Measurements from ENCODE around the gene FAM117A.

Gene FAM117A

GRCh38 chr17:49698005-49698404 is 65.9 kb downstream of the FAM117A start:
- CTCF ChIA-PET = interaction anchor here (0.5 to 27.1 kb wide), 10 partner anchors 9 to 300 kb away, joined by 3 to 486 read pairs (median 6); partner anchors contain the start of genes NXPH3 and SLC35B1
- H3K9me3 ChIP-seq (ENCODE audit: control insufficient read depth, insufficient read depth, low read depth, low read length) = no peaks in the 10 kb centered on the region
- TF ChIP-seq WT1 (tag by site-specific recombination; IDR thresholded peaks at IDR 0.05) (no peak), ZFP3 (tag by site-specific recombination; IDR thresholded peaks at IDR 0.05; ENCODE audit: low read depth) (no peak), ZNF169 (tag by site-specific recombination; IDR thresholded peaks at IDR 0.05) (no peak), KLF10 (tag by site-specific recombination; IDR thresholded peaks at IDR 0.05) (no peak), GFI1B (tag by site-specific recombination; IDR thresholded peaks at IDR 0.05) (no peak), PATZ1 (tag by site-specific recombination; IDR thresholded peaks at IDR 0.05) (no peak), ZNF341 (tag by site-specific recombination; IDR thresholded peaks at IDR 0.05; ENCODE audit: low read depth) (no peak), KLF1 (tag by site-specific recombination; IDR thresholded peaks at IDR 0.05) (no peak), ZNF596 (tag by site-specific recombination; IDR thresholded peaks at IDR 0.05) (no peak), ZNF621 (tag by site-specific recombination; IDR thresholded peaks at IDR 0.05) (no peak), ZNF280C (tag by site-specific recombination; IDR thresholded peaks at IDR 0.05) (no peak), ZNF391 (tag by site-specific recombination; IDR thresholded peaks at IDR 0.05; ENCODE audit: borderline replicate concordance, low read depth) (no peak)
- H3K4me1 ChIP-seq (ENCODE audit: control insufficient read depth, insufficient read depth, low read length) = no peaks in the 10 kb centered on the region
- POLR2A ChIA-PET = interaction anchor here (1.9 to 2.8 kb wide), 3 partner anchors 10 to 128 kb away, joined by 5 to 10 read pairs (median 7); partner anchors contain the start of genes FAM117A and SLC35B1
- no peak overlapping the region for H3K27ac ChIP-seq (ENCODE audit: extremely low read depth, low read depth, low read length)
- peaks cover 22 to 39% of the 10 kb centered on the region in 2 experiments for H3K36me3 ChIP-seq (ENCODE audit: control insufficient read depth in 2 of 2, insufficient read depth in 1 of 2, low read length in 2 of 2)
- H3K4me3 ChIP-seq (ENCODE audit: low read depth, low read length) = no peak overlapping the region

GRCh38 chr17:49696233-49696761 is 67.6 kb downstream of the FAM117A start:
- no peaks in the 10 kb centered on the region for H3K4me1 ChIP-seq (ENCODE audit: control insufficient read depth, insufficient read depth, low read length)
- H3K36me3 ChIP-seq (ENCODE audit: control insufficient read depth in 2 of 2, insufficient read depth in 1 of 2, low read length in 2 of 2) = peaks cover 8 to 23% of the 10 kb centered on the region in 2 experiments; a peak in 2 of 3 replicates
- no peak overlapping the region for H3K4me3 ChIP-seq (ENCODE audit: low read depth, low read length)
- H3K9me3 ChIP-seq (ENCODE audit: control insufficient read depth, insufficient read depth, low read depth, low read length) = no peaks in the 10 kb centered on the region
- TF ChIP-seq ZBTB48 (tag by site-specific recombination; IDR thresholded peaks at IDR 0.05) (no peak), ZFP69B (tag by site-specific recombination; IDR thresholded peaks at IDR 0.05) (no peak), GFI1B (tag by site-specific recombination; IDR thresholded peaks at IDR 0.05) (no peak), ZNF214 (tag by site-specific recombination; IDR thresholded peaks at IDR 0.05; ENCODE audit: borderline replicate concordance) (no peak), EGR2 (tag by site-specific recombination; IDR thresholded peaks at IDR 0.05; ENCODE audit: low read depth) (peak; percentile 88), ZNF747 (tag by site-specific recombination; IDR thresholded peaks at IDR 0.05) (no peak), ZFHX2 (tag by site-specific recombination; conservative IDR thresholded peaks at IDR 0.05) (peak; percentile 82), ZSCAN4 (tag by site-specific recombination; IDR thresholded peaks at IDR 0.05) (peak; percentile 11; the same call in 1 of the 2 replicates), PRDM6 (tag by site-specific recombination; IDR thresholded peaks at IDR 0.05) (no peak)
- H3K27ac ChIP-seq (ENCODE audit: extremely low read depth, low read depth, low read length) = no peak overlapping the region
- ChIA-PET POLR2A (interaction anchor here (1.0 to 2.8 kb wide), 3 partner anchors 12 to 127 kb away, joined by 3 to 10 read pairs (median 7); partner anchors contain the start of genes FAM117A and SLC35B1), CTCF (interaction anchor here (0.6 to 27.1 kb wide), 32 partner anchors 10 to 369 kb away, joined by 3 to 486 read pairs (median 5); partner anchors contain the start of genes FAM117A, NXPH3 and SLC35B1)
